22Rv1 (cell line): ENCODE measurements around the gene NRARP.

ENCODE experiments used
- ZFX ChIP-seq: fragments of 450-650 bp; IDR thresholded peaks from 2 replicates; pipeline ENCODE4 v1.6.1; 2017; ENCODE audit warnings: antibody characterized with exemption, borderline replicate concordance
- TF ChIP-seq, protein P1 (sequence below): fragments of 450-650 bp; IDR thresholded peaks from 2 replicates; pipeline ENCODE4 v1.5.1; 2017; ENCODE audit warnings: mild to moderate bottlenecking

DNA sequence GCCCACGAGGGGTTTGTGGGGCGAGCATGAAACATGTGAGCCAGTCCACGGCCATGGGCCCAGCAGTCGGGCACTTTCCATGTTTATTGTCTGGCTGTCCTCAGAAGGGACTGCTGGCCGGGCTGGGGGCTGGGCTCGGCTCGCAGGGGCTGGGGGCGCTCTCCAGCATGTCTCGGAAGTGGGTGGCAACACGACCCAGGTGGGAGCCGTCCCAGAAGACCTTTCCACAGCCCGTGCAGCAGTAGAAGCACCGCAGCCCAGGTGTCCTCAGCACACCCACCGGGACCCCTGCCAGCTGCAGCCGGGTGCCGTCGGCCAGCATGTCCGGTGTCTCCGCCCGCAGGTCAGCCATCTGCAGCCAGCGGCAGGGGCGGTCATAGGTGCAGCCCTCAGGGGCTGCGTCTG lies 4.8 kb upstream of the NRARP start:
- TF ChIP-seq, protein P1, sequence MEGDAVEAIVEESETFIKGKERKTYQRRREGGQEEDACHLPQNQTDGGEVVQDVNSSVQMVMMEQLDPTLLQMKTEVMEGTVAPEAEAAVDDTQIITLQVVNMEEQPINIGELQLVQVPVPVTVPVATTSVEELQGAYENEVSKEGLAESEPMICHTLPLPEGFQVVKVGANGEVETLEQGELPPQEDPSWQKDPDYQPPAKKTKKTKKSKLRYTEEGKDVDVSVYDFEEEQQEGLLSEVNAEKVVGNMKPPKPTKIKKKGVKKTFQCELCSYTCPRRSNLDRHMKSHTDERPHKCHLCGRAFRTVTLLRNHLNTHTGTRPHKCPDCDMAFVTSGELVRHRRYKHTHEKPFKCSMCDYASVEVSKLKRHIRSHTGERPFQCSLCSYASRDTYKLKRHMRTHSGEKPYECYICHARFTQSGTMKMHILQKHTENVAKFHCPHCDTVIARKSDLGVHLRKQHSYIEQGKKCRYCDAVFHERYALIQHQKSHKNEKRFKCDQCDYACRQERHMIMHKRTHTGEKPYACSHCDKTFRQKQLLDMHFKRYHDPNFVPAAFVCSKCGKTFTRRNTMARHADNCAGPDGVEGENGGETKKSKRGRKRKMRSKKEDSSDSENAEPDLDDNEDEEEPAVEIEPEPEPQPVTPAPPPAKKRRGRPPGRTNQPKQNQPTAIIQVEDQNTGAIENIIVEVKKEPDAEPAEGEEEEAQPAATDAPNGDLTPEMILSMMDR: no peak
- TF ChIP-seq ZFX: no peak
